Ovary (tissue), 3 donors: ENCODE data around the gene USP28.

Experiments
- CTCF ChIP-seq, 3 donors: fragments of 450-650 bp in 2 of 3; fragments of 200-600 bp in 1 of 3; IDR thresholded peaks; one replicate each; pipeline versions ENCODE4 v1.5.1 to v1.8.0; 2016 to 2022; ENCODE audit warnings: antibody characterized with exemption in 3 of 3, mild to moderate bottlenecking in 1 of 3
- EP300 ChIP-seq: sonication (generic); formaldehyde crosslinking; IDR thresholded peaks from one replicate; pipeline ENCODE4 v1.6.1; 2017; ENCODE audit warnings: antibody characterized with exemption
- POLR2A ChIP-seq: fragments of 450-650 bp; IDR thresholded peaks from one replicate; pipeline ENCODE4 v1.6.1; 2017; ENCODE audit warnings: antibody characterized with exemption, mild to moderate bottlenecking, moderate library complexity
- donor health status: DM: no; HTN: no; CAD: no.

DNA sequence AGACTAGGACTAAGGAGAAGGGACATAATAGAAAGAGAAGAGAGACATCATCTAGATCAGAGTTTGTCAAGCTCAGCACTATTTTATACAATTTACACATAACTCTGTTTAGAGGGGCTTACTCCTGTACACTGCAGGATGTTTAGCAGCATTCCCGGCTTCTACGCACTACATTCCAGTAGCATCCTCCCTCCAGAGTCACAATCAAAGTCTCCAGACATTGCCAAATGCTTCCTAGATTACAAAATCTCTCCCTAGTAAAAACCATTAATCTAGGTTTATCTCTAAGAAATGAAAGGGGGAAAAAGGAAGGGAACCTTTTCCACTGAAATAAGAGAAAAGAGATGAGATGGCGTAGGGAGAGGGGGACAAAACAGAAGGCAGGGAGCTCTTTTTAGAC is 4.0 kb downstream of the USP28 start:
- no peak for TF ChIP-seq CTCF (IDR thresholded peaks at IDR 0.05)
- no peak for TF ChIP-seq POLR2A
- no peak for TF ChIP-seq EP300
